ENCODE data around the gene EFHD1.

GRCh38 chr2:232713505-232713904 lies 80.1 kb downstream of the EFHD1 start:
- TF ChIP-seq, protein P1, sequence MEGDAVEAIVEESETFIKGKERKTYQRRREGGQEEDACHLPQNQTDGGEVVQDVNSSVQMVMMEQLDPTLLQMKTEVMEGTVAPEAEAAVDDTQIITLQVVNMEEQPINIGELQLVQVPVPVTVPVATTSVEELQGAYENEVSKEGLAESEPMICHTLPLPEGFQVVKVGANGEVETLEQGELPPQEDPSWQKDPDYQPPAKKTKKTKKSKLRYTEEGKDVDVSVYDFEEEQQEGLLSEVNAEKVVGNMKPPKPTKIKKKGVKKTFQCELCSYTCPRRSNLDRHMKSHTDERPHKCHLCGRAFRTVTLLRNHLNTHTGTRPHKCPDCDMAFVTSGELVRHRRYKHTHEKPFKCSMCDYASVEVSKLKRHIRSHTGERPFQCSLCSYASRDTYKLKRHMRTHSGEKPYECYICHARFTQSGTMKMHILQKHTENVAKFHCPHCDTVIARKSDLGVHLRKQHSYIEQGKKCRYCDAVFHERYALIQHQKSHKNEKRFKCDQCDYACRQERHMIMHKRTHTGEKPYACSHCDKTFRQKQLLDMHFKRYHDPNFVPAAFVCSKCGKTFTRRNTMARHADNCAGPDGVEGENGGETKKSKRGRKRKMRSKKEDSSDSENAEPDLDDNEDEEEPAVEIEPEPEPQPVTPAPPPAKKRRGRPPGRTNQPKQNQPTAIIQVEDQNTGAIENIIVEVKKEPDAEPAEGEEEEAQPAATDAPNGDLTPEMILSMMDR (IDR thresholded peaks at IDR 0.05) = no peak
- TF ChIP-seq POLR2AphosphoS5 (IDR thresholded peaks at IDR 0.05) (no peak), POLR2A (IDR thresholded peaks at IDR 0.05) (no peak), EP300 (IDR thresholded peaks at IDR 0.05; ENCODE audit: low read depth) (no peak)

All from transverse colon (tissue), 4 donors.